K562 (cell line): ENCODE data around the gene SLC4A2. TPM values are rescaled to one million over a fixed set of nuclear protein-coding genes. Genes with fewer than 3 reads are reported as not detected.

Experiments
- ELF2 ChIP-seq: fragments of 250-450 bp; sonication (Bioruptor Pico); IDR thresholded peaks from 2 replicates; pipeline ENCODE4 v1.5.0; 2021; ENCODE audit warnings: mild to moderate bottlenecking
- IFI16 ChIP-seq: fragments of 250-450 bp; sonication (Bioruptor Pico); IDR thresholded peaks from 2 replicates; pipeline ENCODE4 v2.1.2; 2022; ENCODE audit warnings: mild to moderate bottlenecking, inconsistent platforms
- KDM1A ChIP-seq, 2 experiments: fragments of 450-650 bp; IDR thresholded peaks; 2 replicates each; pipeline ENCODE4 v1.6.1; 2016; ENCODE audit warnings: mild to moderate bottlenecking in 2 of 2
- KLF10 ChIP-seq: fragments of 250-450 bp; sonication (Bioruptor Pico); IDR thresholded peaks from 2 replicates; pipeline ENCODE4 v1.6.1; 2021; ENCODE audit warnings: matching md5 sums
- L3MBTL2 ChIP-seq: fragments of 450-650 bp; IDR thresholded peaks from 2 replicates; pipeline ENCODE4 v1.6.1; 2016; ENCODE audit warnings: mild to moderate bottlenecking, moderate library complexity
- LEF1 ChIP-seq: fragments of 450-650 bp; IDR thresholded peaks from 2 replicates; pipeline ENCODE4 v1.6.1; 2016; ENCODE audit warnings: mild to moderate bottlenecking
- MAFG ChIP-seq: fragments of 450-650 bp; conservative IDR thresholded peaks from 2 replicates; pipeline ENCODE4 v1.6.1; 2016; ENCODE audit warnings: missing genetic modification characterization, missing compliant biosample characterization
- MTA2 ChIP-seq: fragments of 450-650 bp; IDR thresholded peaks from 2 replicates; pipeline ENCODE4 v1.6.1; 2016; ENCODE audit warnings: low read depth
- NFE2L1 ChIP-seq: fragments of 450-650 bp; IDR thresholded peaks from 2 replicates; pipeline ENCODE4 v1.6.1; 2016; ENCODE audit warnings: missing genetic modification characterization, low read depth, mild to moderate bottlenecking, missing compliant biosample characterization, moderate library complexity, borderline replicate concordance
- RCOR1 ChIP-seq, 2 experiments: IDR thresholded peaks; 2 replicates each; pipeline ENCODE4 v1.6.1; 2012; ENCODE audit warnings: low read depth in 2 of 2, low read length in 2 of 2, borderline replicate concordance in 1 of 2, improper control_type of control experiment in 1 of 2
- SPI1 ChIP-seq: IDR thresholded peaks from 2 replicates; pipeline ENCODE4 v1.6.1; 2011; ENCODE audit warnings: low read depth, low read length, control low read depth, borderline replicate concordance
- TAF1 ChIP-seq: IDR thresholded peaks from 2 replicates; pipeline ENCODE4 v1.6.1; 2011; ENCODE audit warnings: mild to moderate bottlenecking, low read length, moderate library complexity; ENCODE audit not compliant: insufficient read depth, control insufficient read depth, severe bottlenecking; ENCODE audit errors: extremely low read depth
- TGIF2 ChIP-seq: sonication (generic); formaldehyde crosslinking; IDR thresholded peaks from 2 replicates; pipeline ENCODE4 v1.8.1; 2022; ENCODE audit warnings: mild to moderate bottlenecking, missing genetic modification reagents, moderate library complexity
- ZKSCAN8 ChIP-seq: fragments of 200-800 bp; sonication (Bioruptor generic); IDR thresholded peaks from 2 replicates; pipeline ENCODE4 v1.6.1; 2016; ENCODE audit warnings: missing genetic modification characterization, missing compliant biosample characterization
- ZNF165 ChIP-seq: fragments of 250-450 bp; sonication (Bioruptor Pico); IDR thresholded peaks from 2 replicates; pipeline ENCODE4 v1.4.0; 2020; ENCODE audit warnings: borderline replicate concordance
- ZNF41 ChIP-seq: fragments of 250-450 bp; sonication (Bioruptor Pico); conservative IDR thresholded peaks from 2 replicates; pipeline ENCODE4 v1.4.0; 2020; ENCODE audit warnings: mild to moderate bottlenecking
- ZNF583 ChIP-seq: fragments of 250-450 bp; sonication (Bioruptor Pico); IDR thresholded peaks from 2 replicates; pipeline ENCODE4 v1.4.0; 2020
- ZNF764 ChIP-seq: fragments of 250-450 bp; sonication (Bioruptor Pico); IDR thresholded peaks from 2 replicates; pipeline ENCODE4 v1.4.0; 2020; ENCODE audit warnings: low read depth, mild to moderate bottlenecking, moderate library complexity
- polyA plus RNA-seq, 8 experiments: library from polyadenylated mRNA; depleted of rRNA in 4 of 8; stranded (reverse) in 5 of 8; unstranded in 3 of 8; fragments of >200 nt; fragmentation: Nextera tagmentation in 2 of 8; fragmentation: Illumina TruSeq in 1 of 8; extraction: Ambion mirVana in 2 of 8; extraction: Trizol in 1 of 8; gene quantifications; 2 replicates each; pipeline versions ENCODE4 v1.2.1 to v1.2.3, GENCODE V29; 2011 to 2014; ENCODE audit warnings: inconsistent platforms in 1 of 8, missing spikeins in 1 of 8
- total RNA-seq, 7 experiments: library from RNA; depleted of rRNA in 6 of 7; stranded (reverse); fragments of >200 nt in 6 of 7; fragmentation: Illumina TruSeq in 2 of 7; extraction: Trizol in 2 of 7; gene quantifications; 2 replicates each; pipeline versions ENCODE4 v1.2.1 to v1.2.3, GENCODE V29; 2011 to 2021; ENCODE audit warnings: low replicate concordance in 1 of 7
- TF ChIP-seq, protein P1 (sequence below): sonication (generic); formaldehyde crosslinking; IDR thresholded peaks from 2 replicates; pipeline ENCODE4 v1.8.1; 2023; ENCODE audit warnings: mild to moderate bottlenecking, missing genetic modification reagents, moderate library complexity
- TF ChIP-seq, protein P2 (sequence below): fragments of 250-450 bp; sonication (Bioruptor Pico); IDR thresholded peaks from 2 replicates; pipeline ENCODE4 v1.8.0; 2021; ENCODE audit warnings: moderate library complexity, mild to moderate bottlenecking, inconsistent platforms
- TF ChIP-seq, protein P3 (sequence below): fragments of 200-800 bp; sonication (Bioruptor generic); IDR thresholded peaks from 2 replicates; pipeline ENCODE4 v1.6.1; 2017; ENCODE audit warnings: missing genetic modification characterization, missing compliant biosample characterization
- TF ChIP-seq, protein P4 (sequence below), 2 experiments: fragments of 450-650 bp in 1 of 2; IDR thresholded peaks; 2 replicates each; pipeline ENCODE4 v1.6.1; 2011 to 2017; ENCODE audit warnings: low read depth in 2 of 2, antibody characterized with exemption in 1 of 2, borderline replicate concordance in 1 of 2, low read length in 1 of 2, mild to moderate bottlenecking in 1 of 2, mixed read lengths in 1 of 2; ENCODE audit not compliant: control insufficient read depth in 1 of 2

Gene SLC4A2
- total and polyA plus RNA-seq, 9 of the 15 experiments (the other 6 are each of a cell fraction or from before 2014, with no cell fraction given), result 11.4 to 375 (median 130) TPM

DNA sequence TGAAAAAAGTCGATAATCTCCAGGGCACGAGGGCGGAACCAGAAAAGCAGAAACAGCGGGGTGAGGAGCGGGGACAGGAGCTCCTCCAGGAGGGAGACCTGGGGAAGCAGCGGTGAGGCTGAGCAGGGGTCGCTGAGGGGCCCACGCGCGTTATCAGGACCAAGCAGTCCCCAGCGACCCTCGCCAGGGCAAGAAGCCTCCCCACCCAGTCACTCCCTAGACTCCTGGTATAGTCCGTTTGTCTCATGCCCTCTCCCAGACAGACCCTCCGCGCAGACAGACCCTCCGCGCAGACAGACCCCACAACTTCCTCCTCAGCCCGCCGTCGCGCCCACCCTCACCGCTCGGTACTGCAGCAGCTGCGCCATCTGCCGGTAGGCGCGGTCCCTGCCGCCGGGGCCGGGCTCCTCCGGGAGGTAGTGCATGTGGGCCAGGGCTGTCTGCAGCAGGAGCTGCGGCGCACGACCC lies 41.4 kb upstream of the SLC4A2 start (continued):
- TF ChIP-seq TGIF2 (CRISPR knock-in tag) (no peak), RCOR1 (IDR thresholded peaks at IDR 0.05; ENCODE audit: borderline replicate concordance in 1 of 2, low read depth in 2 of 2, low read length in 2 of 2) (peak in 1 of 2 experiments; percentile 54; a peak in 1 of 4 replicates), MAFG (no peak), IFI16 (CRISPR knock-in tag) (no peak), SPI1 (peak; percentile 67; the same call in 1 of the 2 replicates), KDM1A (IDR thresholded peaks at IDR 0.05) (no peak), LEF1 (peak; percentile 47), TAF1 (peak; percentile 50), NFE2L1 (tag) (no peak), ZNF165 (no peak), KLF10 (CRISPR knock-in tag) (no peak), ZNF764 (no peak), ZKSCAN8 (CRISPR knock-in tag) (no peak), ZNF583 (CRISPR knock-in tag) (no peak), MTA2 (no peak; the same call in 1 of the 2 replicates), L3MBTL2 (peak; percentile 86), ELF2 (CRISPR knock-in tag) (no peak; the same call in 1 of the 2 replicates), ZNF41 (CRISPR knock-in tag) (no peak)
- TF ChIP-seq, protein P1, sequence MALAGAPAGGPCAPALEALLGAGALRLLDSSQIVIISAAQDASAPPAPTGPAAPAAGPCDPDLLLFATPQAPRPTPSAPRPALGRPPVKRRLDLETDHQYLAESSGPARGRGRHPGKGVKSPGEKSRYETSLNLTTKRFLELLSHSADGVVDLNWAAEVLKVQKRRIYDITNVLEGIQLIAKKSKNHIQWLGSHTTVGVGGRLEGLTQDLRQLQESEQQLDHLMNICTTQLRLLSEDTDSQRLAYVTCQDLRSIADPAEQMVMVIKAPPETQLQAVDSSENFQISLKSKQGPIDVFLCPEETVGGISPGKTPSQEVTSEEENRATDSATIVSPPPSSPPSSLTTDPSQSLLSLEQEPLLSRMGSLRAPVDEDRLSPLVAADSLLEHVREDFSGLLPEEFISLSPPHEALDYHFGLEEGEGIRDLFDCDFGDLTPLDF (CRISPR knock-in tag), result peak; percentile 51; the same call in 1 of the 2 replicates
- TF ChIP-seq, protein P2, sequence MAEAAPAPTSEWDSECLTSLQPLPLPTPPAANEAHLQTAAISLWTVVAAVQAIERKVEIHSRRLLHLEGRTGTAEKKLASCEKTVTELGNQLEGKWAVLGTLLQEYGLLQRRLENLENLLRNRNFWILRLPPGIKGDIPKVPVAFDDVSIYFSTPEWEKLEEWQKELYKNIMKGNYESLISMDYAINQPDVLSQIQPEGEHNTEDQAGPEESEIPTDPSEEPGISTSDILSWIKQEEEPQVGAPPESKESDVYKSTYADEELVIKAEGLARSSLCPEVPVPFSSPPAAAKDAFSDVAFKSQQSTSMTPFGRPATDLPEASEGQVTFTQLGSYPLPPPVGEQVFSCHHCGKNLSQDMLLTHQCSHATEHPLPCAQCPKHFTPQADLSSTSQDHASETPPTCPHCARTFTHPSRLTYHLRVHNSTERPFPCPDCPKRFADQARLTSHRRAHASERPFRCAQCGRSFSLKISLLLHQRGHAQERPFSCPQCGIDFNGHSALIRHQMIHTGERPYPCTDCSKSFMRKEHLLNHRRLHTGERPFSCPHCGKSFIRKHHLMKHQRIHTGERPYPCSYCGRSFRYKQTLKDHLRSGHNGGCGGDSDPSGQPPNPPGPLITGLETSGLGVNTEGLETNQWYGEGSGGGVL (CRISPR knock-in tag), result no peak
- TF ChIP-seq, protein P3, sequence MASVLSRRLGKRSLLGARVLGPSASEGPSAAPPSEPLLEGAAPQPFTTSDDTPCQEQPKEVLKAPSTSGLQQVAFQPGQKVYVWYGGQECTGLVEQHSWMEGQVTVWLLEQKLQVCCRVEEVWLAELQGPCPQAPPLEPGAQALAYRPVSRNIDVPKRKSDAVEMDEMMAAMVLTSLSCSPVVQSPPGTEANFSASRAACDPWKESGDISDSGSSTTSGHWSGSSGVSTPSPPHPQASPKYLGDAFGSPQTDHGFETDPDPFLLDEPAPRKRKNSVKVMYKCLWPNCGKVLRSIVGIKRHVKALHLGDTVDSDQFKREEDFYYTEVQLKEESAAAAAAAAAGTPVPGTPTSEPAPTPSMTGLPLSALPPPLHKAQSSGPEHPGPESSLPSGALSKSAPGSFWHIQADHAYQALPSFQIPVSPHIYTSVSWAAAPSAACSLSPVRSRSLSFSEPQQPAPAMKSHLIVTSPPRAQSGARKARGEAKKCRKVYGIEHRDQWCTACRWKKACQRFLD (CRISPR knock-in tag), result no peak
- TF ChIP-seq, protein P4, sequence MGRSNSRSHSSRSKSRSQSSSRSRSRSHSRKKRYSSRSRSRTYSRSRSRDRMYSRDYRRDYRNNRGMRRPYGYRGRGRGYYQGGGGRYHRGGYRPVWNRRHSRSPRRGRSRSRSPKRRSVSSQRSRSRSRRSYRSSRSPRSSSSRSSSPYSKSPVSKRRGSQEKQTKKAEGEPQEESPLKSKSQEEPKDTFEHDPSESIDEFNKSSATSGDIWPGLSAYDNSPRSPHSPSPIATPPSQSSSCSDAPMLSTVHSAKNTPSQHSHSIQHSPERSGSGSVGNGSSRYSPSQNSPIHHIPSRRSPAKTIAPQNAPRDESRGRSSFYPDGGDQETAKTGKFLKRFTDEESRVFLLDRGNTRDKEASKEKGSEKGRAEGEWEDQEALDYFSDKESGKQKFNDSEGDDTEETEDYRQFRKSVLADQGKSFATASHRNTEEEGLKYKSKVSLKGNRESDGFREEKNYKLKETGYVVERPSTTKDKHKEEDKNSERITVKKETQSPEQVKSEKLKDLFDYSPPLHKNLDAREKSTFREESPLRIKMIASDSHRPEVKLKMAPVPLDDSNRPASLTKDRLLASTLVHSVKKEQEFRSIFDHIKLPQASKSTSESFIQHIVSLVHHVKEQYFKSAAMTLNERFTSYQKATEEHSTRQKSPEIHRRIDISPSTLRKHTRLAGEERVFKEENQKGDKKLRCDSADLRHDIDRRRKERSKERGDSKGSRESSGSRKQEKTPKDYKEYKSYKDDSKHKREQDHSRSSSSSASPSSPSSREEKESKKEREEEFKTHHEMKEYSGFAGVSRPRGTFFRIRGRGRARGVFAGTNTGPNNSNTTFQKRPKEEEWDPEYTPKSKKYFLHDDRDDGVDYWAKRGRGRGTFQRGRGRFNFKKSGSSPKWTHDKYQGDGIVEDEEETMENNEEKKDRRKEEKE (IDR thresholded peaks at IDR 0.05; ENCODE audit: borderline replicate concordance in 1 of 2, control insufficient read depth in 1 of 2, low read depth in 2 of 2, low read length in 1 of 2), result no peak
